ENCODE measurements around the gene CDV3.
"Not testable (repeated sequence)": the region's sequence is repeated elsewhere in the genome, so short reads cannot be mapped to it uniquely, and the experiment has no call there.

DNA sequence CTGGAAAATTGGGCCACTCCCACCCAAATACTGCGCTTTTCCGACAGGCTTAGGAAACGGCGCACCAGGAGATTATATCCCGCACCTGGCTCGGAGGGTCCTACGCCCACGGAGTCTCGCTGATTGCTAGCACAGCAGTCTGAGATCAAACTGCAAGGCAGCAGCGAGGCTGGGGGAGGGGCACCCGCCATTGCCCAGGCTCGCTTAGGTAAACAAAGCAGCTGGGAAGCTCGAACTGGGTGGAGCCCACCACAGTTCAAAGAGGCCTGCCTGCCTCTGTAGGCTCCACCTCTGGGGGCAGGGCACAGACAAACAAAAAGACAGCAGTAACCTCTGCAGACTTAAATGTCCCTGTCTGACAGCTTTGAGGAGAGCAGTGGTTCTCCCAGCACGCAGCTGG is 21.9 kb upstream of the CDV3 start:
- TF ChIP-seq, protein P1, sequence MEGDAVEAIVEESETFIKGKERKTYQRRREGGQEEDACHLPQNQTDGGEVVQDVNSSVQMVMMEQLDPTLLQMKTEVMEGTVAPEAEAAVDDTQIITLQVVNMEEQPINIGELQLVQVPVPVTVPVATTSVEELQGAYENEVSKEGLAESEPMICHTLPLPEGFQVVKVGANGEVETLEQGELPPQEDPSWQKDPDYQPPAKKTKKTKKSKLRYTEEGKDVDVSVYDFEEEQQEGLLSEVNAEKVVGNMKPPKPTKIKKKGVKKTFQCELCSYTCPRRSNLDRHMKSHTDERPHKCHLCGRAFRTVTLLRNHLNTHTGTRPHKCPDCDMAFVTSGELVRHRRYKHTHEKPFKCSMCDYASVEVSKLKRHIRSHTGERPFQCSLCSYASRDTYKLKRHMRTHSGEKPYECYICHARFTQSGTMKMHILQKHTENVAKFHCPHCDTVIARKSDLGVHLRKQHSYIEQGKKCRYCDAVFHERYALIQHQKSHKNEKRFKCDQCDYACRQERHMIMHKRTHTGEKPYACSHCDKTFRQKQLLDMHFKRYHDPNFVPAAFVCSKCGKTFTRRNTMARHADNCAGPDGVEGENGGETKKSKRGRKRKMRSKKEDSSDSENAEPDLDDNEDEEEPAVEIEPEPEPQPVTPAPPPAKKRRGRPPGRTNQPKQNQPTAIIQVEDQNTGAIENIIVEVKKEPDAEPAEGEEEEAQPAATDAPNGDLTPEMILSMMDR (conservative IDR thresholded peaks at IDR 0.05): not testable (repeated sequence)
- TF ChIP-seq EZH2 (IDR thresholded peaks at IDR 0.05; ENCODE audit: low read depth): not testable (repeated sequence)

All from PC-9 (cell line).